Fibroblast of skin of left biceps (primary cell): Measurements from ENCODE around the gene ZSCAN31.
"Not testable (repeated sequence)": the region's sequence is repeated elsewhere in the genome, so short reads cannot be mapped to it uniquely, and the experiment has no call there.

Source experiments
- DNase-seq, 2 experiments: peaks; one replicate each; pipeline ENCODE4 v3.0.0-alpha.2; 2013; ENCODE audit warnings: low read depth in 2 of 2

The ZSCAN31 gene

GRCh38 chr6:28317866-28318265 lies 18.1 kb downstream of the ZSCAN31 start:
- not testable (repeated sequence) for DNase-seq

DNA sequence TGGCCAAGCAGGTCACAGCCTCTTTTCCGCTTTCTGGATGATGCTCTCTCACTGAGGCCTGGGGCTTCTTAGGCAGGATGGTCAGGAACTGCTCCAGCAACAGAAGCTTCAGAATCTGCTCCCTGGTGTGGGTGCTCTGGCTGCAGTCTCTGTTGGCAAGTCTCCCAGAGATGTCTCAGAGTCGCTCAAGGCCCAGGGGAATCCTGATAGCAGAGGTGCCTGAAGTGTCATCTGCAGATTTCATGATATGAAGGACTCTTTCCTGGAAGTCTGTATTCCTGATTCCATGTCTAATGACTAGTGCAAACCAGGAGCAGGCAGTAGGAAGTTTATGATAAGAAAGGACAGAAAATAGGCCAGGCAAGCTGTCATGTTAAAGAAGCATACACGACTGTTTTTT lies 20.3 kb downstream of the ZSCAN31 start:
- no peak for DNase-seq

- no peak for DNase-seq
These were observed 23.0 kb downstream of the ZSCAN31 start for GRCh38 chr6:28312939-28313338.

GRCh38 chr6:28311139-28311823 lies 24.7 kb downstream of the ZSCAN31 start:
- no peak for DNase-seq

DNA sequence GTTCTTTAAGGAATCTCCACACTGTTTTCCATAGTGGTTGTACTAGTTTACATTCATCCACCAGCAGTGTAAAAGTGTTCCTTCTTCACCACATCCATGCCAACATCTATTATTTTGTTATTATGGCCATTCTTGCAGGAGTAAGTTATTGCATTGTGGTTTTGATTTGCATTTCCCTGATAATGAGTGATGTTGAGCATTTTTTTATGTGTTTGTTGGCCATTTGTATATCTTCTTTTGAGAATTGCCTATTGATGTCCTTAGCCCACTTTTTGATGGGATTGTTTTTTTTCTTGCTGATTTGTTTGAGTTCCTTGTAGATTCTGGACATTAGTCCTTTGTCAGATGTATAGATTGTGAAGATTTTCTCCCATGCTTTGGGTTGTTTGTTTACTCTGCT lies 29.6 kb downstream of the ZSCAN31 start:
- not testable (repeated sequence) for DNase-seq

- no peak for DNase-seq
These were observed 32.4 kb downstream of the ZSCAN31 start for GRCh38 chr6:28303570-28303969.

DNA sequence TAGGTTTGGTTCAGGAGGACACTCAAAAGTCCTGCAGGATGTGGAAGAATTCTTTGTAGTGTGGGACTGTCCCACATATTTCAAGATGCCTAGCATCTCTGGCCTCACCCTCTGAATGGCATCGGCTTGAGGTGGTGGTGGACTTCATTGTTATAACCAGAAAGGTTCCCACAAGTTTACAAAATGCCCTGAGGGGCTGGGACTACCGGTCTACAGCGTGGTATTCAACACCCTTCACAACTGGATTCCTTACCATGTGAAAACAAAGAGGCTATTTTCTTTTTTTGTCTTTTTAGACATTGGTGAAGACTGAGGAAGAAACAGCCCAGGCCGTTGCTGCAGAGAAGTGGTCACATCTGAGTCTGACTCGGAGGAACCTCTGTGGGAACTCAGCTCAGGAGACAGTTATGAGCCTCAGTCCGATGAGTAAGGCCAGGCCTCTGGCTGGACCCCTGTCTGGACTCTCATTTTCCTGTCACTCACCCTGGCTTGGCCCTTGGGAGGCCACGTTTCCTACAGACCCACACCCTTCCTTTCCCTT lies 39.4 kb downstream of the ZSCAN31 start:
- DNase-seq, result no peak

GRCh38 chr6:28295326-28295725 lies 40.6 kb downstream of the ZSCAN31 start:
- no peak for DNase-seq

GRCh38 chr6:28291573-28291972 lies 44.4 kb downstream of the ZSCAN31 start:
- DNase-seq, result no peak

DNA sequence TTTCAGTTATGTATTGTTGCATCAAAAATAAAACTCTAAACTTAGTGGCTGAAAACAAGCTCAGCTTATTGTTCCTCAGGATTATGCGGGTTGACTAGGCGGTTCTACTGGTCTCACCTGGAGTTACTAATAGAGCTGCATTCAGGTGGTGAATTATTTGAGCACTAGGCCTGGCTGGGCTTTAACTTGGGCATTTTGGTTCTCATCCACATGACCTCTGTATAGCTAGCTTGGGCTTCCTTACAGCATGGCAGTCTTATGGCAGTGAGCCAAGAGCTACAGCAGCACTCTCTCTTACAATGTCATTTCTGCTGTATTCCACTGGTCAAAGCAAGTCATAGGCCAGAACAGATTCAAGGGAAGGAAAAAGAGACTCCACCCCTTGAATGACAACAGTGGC lies 53.0 kb downstream of the ZSCAN31 start:
- no peak for DNase-seq

DNA sequence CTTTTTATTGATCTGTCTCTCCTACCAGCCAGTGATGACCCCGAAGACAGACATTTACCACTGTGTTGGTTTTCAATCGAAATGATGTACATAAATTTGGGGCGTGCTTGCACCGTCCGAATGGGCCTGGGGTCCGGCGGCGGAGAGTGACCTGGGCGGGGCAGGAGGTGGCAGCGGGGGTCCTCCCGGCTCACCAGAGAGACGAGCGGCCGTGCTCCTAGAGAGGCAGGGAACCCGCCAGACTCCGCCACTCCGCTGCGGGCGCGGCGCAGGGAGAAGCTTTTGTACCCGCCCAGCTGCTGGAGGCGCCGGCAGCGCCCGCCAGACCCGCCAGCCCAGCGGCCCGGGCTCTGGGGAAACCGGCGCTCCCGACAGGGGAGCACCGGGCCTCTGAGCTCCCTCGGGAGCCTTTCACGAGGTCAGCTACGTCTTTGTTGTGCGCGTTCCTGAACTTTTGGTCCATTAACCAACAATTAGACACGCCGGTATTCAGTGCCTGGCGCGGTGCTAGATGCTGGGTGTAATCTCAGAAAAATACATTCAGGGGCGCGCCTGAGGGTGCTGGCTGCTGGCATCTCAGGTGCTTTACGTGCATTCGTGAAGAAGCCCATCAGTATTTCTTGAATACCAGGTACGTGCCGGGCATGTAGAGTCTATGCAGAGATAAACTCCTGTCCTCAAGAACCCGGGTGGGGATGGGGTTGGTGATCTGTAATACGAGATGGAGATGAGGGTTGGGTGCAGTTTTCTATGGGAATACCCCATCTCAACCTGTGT lies 54.5 kb downstream of the ZSCAN31 start, which contains the start of gene PGBD1:
Gene PGBD1 (plus strand): TSS at position 285 of the 777 bp plus-strand sequence. CDS start 2,242 bp downstream, outside the sequence.
- peak in 1 of 2 experiments; percentile 39 for DNase-seq

- no peak for DNase-seq
These were observed 55.2 kb downstream of the ZSCAN31 start for GRCh38 chr6:28280595-28281287.

DNA sequence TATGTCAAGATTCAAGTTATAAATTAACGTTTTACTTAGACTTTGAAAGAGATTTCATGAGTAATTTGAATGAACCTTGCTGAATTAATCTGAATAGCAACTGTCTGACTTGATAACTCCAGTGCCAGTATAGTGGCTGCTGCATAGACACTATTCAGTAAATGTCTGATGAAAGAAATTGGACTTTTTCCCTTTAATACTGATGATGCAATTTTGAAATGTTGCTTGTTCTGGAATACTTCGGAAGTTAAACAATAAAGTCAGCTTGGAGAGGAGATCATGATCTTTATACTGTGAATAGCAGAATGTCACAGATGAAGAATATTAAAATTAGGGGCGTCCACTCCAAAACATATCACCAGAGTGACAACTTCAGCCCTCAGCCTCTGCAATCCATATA lies 58.2 kb downstream of the ZSCAN31 start:
- DNase-seq, result no peak

- no peak for DNase-seq
These were observed 61.1 kb downstream of the ZSCAN31 start for GRCh38 chr6:28274888-28275287.
